Measurements from ENCODE around the gene TMEM217.

The TMEM217 gene

GRCh38 chr6:37265001-37265400 is 7.1 kb upstream of the TMEM217 start:
- no peak overlapping the region for H3K27ac Mint-ChIP-seq
- H3K9me3 Mint-ChIP-seq = no peaks in the 10 kb centered on the region
- no peaks in the 10 kb centered on the region for H3K27me3 Mint-ChIP-seq (ENCODE audit: low read depth)
- H3K4me1 Mint-ChIP-seq (ENCODE audit: low read depth) = peaks cover 53% of the 10 kb centered on the region
- H3K36me3 Mint-ChIP-seq (ENCODE audit: low read depth) = peaks cover 44% of the 10 kb centered on the region
- H3K4me3 Mint-ChIP-seq = no peak overlapping the region

GRCh38 chr6:37262446-37263026 is 4.6 kb upstream of the TMEM217 start:
- H3K27ac Mint-ChIP-seq = peak overlapping the region; percentile 27
- no peaks in the 10 kb centered on the region for H3K27me3 Mint-ChIP-seq (ENCODE audit: low read depth)
- H3K4me3 Mint-ChIP-seq = no peak overlapping the region
- no peaks in the 10 kb centered on the region for H3K9me3 Mint-ChIP-seq
- peaks cover 28% of the 10 kb centered on the region for H3K36me3 Mint-ChIP-seq (ENCODE audit: low read depth)
- peaks cover 53% of the 10 kb centered on the region for H3K4me1 Mint-ChIP-seq (ENCODE audit: low read depth)

DNA sequence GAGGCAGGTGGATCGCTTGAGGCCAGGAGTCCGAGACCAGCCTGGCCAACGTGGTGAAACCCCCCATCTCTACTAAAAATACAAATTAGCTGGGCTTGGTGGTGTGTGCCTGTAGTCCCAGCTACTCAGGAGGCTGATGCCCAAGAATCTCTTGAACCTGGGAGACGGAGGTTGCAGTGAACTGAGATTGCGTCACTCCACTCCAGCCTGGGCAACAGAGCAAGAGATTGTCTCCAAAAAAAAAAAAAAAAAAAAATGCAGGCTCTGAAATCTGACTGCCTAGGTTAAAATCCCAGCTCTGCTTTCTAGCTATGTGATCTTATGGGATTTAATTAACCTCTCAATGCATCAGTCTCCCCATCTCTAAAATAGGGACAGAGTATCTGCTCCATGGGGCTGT is 3.3 kb upstream of the TMEM217 start:
- Mint-ChIP-seq H3K4me3 (no peak overlapping the region), H3K27ac (peak overlapping the region; percentile 82), H3K9me3 (no peaks in the 10 kb centered on the region), H3K4me1 (ENCODE audit: low read depth) (peaks cover 62% of the 10 kb centered on the region), H3K27me3 (ENCODE audit: low read depth) (no peaks in the 10 kb centered on the region), H3K36me3 (ENCODE audit: low read depth) (peaks cover 28% of the 10 kb centered on the region)

DNA sequence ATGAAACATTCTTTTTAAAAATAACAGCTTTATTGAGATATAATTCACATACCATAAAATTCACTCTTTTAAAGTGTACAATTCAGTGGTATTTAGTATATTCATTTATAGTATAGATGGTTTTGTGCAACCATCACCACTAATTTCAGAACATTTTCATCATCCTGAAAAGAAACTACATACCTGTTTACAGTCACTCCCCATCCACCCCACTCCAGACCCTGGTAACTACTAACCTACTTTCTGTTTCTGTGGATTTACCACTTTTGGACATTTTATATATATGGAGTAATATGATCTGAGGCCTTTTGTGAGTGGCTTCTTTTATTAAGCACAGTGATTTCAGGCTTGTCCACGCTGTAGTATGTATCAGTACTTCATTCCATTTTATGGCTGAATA is 2.5 kb upstream of the TMEM217 start:
- Mint-ChIP-seq H3K4me3 (peak overlapping the region; percentile 50), H3K27ac (peak overlapping the region; percentile 82), H3K9me3 (no peaks in the 10 kb centered on the region), H3K4me1 (ENCODE audit: low read depth) (peaks cover 61% of the 10 kb centered on the region), H3K36me3 (ENCODE audit: low read depth) (peaks cover 29% of the 10 kb centered on the region), H3K27me3 (ENCODE audit: low read depth) (no peaks in the 10 kb centered on the region)

DNA sequence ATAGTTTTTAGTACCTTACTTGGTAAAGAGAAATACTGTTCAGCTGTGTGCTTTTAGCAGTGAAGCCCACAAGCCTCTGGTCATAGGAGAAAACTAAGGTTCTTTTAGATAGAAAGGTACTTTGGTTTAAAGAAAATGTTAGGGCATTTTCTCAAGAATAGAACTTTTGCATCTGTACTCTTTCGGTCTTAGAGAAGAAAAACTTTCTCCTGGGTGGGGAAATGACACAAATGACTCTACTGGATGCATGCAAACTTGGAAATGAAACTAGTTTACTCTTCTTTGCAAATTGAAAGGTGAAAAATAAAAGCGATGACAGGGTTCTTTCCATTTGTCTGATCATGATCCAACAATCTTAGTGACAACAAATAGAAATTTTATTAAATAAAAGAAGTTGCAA is 2.1 kb upstream of the TMEM217 start:
- Mint-ChIP-seq H3K27ac (peak overlapping the region; percentile 91), H3K9me3 (no peaks in the 10 kb centered on the region), H3K4me1 (ENCODE audit: low read depth) (peaks cover 58% of the 10 kb centered on the region), H3K4me3 (peak overlapping the region; percentile 92), H3K36me3 (ENCODE audit: low read depth) (peaks cover 27% of the 10 kb centered on the region), H3K27me3 (ENCODE audit: low read depth) (no peaks in the 10 kb centered on the region)

DNA sequence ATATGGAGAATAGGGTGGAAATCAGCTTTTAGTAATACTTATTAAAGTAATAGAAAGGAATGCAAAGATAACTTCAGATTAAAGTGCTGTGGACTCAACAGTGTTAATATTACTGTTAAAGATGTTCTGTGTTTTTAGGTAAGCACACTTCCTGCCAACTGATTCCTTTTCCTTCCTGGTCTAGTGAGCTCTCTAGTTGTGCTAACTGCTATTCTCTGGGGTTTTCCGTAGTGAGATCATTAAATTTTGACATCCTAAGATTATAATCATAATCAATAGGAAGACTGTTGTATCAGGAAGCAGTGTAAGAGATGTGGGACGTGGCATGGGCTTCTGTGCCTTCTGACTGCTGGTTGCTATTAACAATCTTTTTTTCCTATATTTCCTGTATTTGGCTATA is 1.2 kb upstream of the TMEM217 start:
- peaks cover 57% of the 10 kb centered on the region for H3K4me1 Mint-ChIP-seq (ENCODE audit: low read depth)
- H3K9me3 Mint-ChIP-seq = no peaks in the 10 kb centered on the region
- no peaks in the 10 kb centered on the region for H3K27me3 Mint-ChIP-seq (ENCODE audit: low read depth)
- H3K27ac Mint-ChIP-seq = peak overlapping the region; percentile 91
- H3K36me3 Mint-ChIP-seq (ENCODE audit: low read depth) = peaks cover 22% of the 10 kb centered on the region
- peak overlapping the region; percentile 92 for H3K4me3 Mint-ChIP-seq

GRCh38 chr6:37258405-37259105 is 611 bp upstream of the TMEM217 start:
- Mint-ChIP-seq H3K4me3 (peak overlapping the region; percentile 92), H3K36me3 (ENCODE audit: low read depth) (peaks cover 20% of the 10 kb centered on the region), H3K4me1 (ENCODE audit: low read depth) (peaks cover 58% of the 10 kb centered on the region), H3K9me3 (no peaks in the 10 kb centered on the region), H3K27ac (peak overlapping the region; percentile 91), H3K27me3 (ENCODE audit: low read depth) (no peaks in the 10 kb centered on the region)

GRCh38 chr6:37257320-37257633 is 667 bp downstream of the TMEM217 start:
- Mint-ChIP-seq H3K27ac (peak overlapping the region; percentile 91), H3K9me3 (no peaks in the 10 kb centered on the region), H3K36me3 (ENCODE audit: low read depth) (peaks cover 10% of the 10 kb centered on the region), H3K4me3 (peak overlapping the region; percentile 92), H3K4me1 (ENCODE audit: low read depth) (peaks cover 51% of the 10 kb centered on the region), H3K27me3 (ENCODE audit: low read depth) (no peaks in the 10 kb centered on the region)

- H3K4me3 Mint-ChIP-seq = peak overlapping the region; percentile 55
- H3K27me3 Mint-ChIP-seq (ENCODE audit: low read depth) = no peaks in the 10 kb centered on the region
- H3K36me3 Mint-ChIP-seq (ENCODE audit: low read depth) = peaks cover 10% of the 10 kb centered on the region
- peaks cover 50% of the 10 kb centered on the region for H3K4me1 Mint-ChIP-seq (ENCODE audit: low read depth)
- H3K27ac Mint-ChIP-seq = no peak overlapping the region
- H3K9me3 Mint-ChIP-seq = no peaks in the 10 kb centered on the region
Observed at GRCh38 chr6:37256692-37257319, 1.1 kb downstream of the TMEM217 start.

DNA sequence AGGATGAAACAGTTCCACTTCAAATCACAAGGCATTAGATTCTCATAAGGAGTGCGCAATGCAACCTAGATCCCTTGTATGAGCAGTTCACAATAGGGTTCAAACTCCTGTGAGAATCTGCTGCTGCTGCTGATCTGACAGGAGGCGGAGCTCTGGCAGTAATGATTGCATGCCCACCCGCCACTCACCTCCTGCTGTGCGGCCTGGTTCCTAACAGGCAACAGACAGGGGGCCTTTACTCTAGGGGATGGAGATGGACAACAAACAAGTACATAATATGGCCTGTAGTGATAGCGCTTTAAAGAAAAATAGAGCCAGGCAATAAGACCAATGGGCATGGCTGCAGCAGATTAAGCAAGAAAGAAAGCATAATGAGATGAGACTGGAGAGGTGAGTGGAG is 3.1 kb downstream of the TMEM217 start:
- H3K27me3 Mint-ChIP-seq (ENCODE audit: low read depth) = no peaks in the 10 kb centered on the region
- no peaks in the 10 kb centered on the region for H3K9me3 Mint-ChIP-seq
- H3K36me3 Mint-ChIP-seq (ENCODE audit: low read depth) = peaks cover 5% of the 10 kb centered on the region
- H3K4me3 Mint-ChIP-seq = no peak overlapping the region
- no peak overlapping the region for H3K27ac Mint-ChIP-seq
- H3K4me1 Mint-ChIP-seq (ENCODE audit: low read depth) = peaks cover 41% of the 10 kb centered on the region

DNA sequence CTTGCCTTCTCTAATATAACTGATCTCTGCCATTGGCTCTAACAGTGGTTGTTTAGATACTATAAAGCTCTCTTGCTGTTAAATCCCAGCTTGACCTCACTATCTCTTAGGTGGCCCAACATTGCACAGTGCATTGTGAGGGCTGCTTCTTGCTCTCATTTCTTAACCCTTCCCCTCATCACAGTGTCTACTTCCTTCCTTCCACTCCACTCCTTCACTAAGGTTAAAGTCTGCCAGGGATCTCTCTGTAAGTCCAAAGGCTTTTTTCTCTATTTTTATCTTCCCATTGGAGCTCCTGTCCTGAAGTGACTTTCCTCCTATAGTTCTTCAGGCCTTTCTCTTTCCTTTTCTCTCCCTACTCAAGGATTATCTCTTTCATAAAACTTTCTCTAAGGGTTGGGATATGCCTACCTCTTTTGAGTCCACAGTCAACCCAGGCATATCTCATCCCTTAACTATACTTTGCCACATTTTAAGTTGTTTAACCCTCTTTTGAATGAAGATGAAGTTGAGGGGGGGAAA is 4.4 kb downstream of the TMEM217 start:
- H3K27ac Mint-ChIP-seq = no peak overlapping the region
- H3K9me3 Mint-ChIP-seq = no peaks in the 10 kb centered on the region
- peaks cover 33% of the 10 kb centered on the region for H3K4me1 Mint-ChIP-seq (ENCODE audit: low read depth)
- H3K36me3 Mint-ChIP-seq (ENCODE audit: low read depth) = peaks cover 5% of the 10 kb centered on the region
- no peak overlapping the region for H3K4me3 Mint-ChIP-seq
- H3K27me3 Mint-ChIP-seq (ENCODE audit: low read depth) = no peaks in the 10 kb centered on the region

DNA sequence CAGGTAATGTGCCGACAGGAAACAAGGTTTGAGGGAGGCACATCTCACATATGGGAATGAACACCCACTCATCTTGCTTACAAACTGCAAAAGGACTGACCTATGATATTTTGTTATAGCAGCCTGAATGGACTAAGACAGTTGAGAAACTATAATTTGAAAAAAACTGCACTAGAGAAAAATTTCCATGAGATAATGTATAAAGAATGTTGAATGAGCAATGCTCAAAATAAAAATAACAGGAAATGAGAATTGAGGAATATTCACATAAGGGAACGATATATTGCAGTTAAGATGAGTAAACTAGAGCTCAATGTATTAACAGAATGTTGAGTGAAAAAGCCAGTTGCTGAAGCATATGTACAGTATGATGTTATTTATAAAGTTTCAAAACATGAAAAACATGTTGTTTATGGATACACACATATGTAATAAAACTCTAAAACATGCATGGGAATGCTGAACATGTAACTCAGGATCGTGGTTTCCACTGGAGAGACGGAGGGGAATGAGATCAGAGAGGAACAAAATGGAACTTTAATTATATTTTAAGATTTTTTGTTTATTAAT is 6.6 kb downstream of the TMEM217 start:
- Mint-ChIP-seq H3K4me3 (no peak overlapping the region), H3K4me1 (ENCODE audit: low read depth) (peaks cover 22% of the 10 kb centered on the region), H3K27ac (no peak overlapping the region), H3K27me3 (ENCODE audit: low read depth) (no peaks in the 10 kb centered on the region), H3K36me3 (ENCODE audit: low read depth) (peaks cover 5% of the 10 kb centered on the region), H3K9me3 (peaks cover 3% of the 10 kb centered on the region)

DNA sequence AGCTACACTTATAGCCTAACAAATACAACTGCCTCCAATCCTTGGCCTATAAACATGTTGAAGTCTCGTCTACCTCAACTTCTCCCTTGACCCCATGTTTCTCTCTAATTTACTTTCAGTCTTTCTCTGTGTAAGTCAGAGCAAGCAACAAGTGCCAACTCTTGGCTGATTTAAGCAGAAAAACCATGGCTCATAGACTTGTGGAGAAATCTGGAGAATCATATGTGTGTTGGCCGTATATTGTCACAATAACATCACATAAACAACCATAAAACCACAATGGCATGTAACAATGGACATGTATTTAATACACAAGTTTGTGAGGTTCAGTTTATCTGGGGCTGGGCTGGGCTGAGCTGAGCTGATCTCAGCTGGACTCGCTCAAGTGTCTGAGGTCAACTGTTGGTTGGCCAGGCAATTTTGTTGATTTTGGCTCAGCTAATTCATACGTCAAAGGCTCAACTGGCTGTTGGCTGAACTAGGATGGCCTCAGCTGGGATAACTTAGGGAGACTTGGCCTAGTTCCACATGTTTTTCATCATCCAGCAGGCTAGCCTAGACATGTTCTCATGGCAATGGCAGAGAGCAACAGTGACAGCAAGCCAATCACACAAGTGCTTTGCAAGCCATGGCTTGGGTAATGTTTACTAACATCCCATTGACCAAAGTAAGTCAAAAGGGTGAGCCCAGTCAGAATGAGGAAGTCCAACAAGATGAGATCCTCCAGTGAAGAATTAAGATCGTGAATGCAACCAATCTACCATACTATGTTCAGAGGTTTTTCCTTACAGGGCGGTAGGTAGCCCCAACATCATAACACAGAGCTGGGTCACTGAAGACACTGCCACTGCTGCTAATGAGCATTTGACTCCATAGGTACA is 13.3 kb downstream of the TMEM217 start:
- no peaks in the 10 kb centered on the region for H3K27me3 Mint-ChIP-seq (ENCODE audit: low read depth)
- peaks cover 5% of the 10 kb centered on the region for H3K36me3 Mint-ChIP-seq (ENCODE audit: low read depth)
- peaks cover 21% of the 10 kb centered on the region for H3K4me1 Mint-ChIP-seq (ENCODE audit: low read depth)
- peaks cover 3% of the 10 kb centered on the region for H3K9me3 Mint-ChIP-seq
- H3K27ac Mint-ChIP-seq = no peak overlapping the region
- no peak overlapping the region for H3K4me3 Mint-ChIP-seq

GRCh38 chr6:37243816-37244370 is 14.1 kb downstream of the TMEM217 start:
- Mint-ChIP-seq H3K9me3 (peaks cover 3% of the 10 kb centered on the region), H3K4me1 (ENCODE audit: low read depth) (peaks cover 24% of the 10 kb centered on the region), H3K4me3 (no peak overlapping the region), H3K27ac (no peak overlapping the region), H3K36me3 (ENCODE audit: low read depth) (peaks cover 5% of the 10 kb centered on the region), H3K27me3 (ENCODE audit: low read depth) (no peaks in the 10 kb centered on the region)
